GM12801 (cell line): ENCODE results near the gene TRMT61A.

Experiments used
- CTCF ChIP-seq: IDR thresholded peaks from one replicate; pipeline ENCODE4 v1.5.1; 2011; ENCODE audit warnings: control low read depth; ENCODE audit not compliant: insufficient read length; ENCODE audit errors: extremely low read depth

The TRMT61A gene

GRCh38 chr14:103521438-103521950 is 7.5 kb upstream of the TRMT61A start:
- no peak for TF ChIP-seq CTCF

- no peak for TF ChIP-seq CTCF
Measured at GRCh38 chr14:103521951-103522563, 6.9 kb upstream of the TRMT61A start.

- TF ChIP-seq CTCF: no peak
Measured at GRCh38 chr14:103522649-103523574, 6.1 kb upstream of the TRMT61A start, which contains the start of gene CKB. TSS of gene CKB (minus strand) at chr14:103522830. CDS start at chr14:103522493, 337 bp downstream.

DNA sequence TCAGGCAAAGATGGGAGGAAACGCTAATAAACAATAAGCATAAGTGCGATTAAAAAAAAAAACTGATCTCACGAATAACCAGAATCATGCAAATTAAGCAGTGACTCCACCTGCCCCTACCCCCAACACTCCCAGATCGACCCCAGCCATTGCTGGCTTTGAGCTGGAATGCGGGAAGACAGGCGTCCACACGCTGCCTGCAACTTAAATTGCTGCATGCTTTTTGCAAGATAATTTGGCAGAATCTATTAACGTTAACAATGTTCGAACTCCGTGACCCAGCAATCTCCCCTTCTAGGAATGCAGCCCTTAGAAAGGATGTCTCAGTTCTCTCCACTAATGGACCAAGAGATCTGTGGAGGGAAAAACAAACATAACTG is 5.4 kb upstream of the TRMT61A start:
- TF ChIP-seq CTCF: no peak

DNA sequence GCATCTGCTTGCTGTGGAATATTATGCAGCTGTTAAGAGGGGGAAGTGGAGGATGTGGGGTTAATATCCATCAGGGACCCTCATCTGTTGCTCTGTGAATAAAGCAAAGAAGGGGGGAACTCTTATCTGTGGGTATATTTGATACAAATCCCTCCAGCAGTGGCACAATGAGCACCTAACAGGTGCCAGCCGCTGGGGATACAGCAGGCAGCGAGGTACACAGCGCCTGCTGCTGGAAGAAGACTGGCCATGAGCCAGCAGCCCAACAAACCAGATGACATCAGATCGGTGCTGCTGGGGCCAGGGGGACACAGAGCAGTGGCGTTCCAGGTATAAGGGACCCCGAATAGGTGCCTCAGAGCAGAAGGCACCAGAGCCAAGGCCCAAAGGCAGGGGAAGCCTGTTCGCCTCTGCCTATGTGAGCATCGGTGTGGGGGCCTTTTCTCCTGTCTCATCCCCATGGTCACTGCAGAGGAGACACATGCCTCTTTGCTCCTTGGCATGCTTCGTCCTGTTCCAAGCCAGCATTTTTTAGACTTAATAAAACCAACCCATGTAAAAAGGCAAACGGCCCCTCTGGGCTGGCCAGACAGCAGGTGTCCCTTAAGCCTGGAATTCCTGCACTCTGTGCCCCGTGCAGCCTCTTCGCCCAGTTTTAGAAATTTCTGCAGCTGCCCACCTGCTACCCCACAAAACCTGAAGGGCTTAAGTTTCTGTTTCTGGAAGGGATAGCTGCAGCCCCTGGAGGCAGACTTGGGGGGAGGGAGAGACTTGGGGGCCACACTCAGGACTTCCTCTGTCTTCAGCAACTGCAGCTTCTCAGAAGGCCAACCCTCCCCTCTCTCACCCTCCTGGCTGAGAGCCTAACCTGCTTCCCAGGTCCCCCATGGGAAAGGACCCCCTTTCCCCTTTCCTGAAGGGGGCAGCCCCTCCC is 4.7 kb upstream of the TRMT61A start:
- no peak for TF ChIP-seq CTCF

DNA sequence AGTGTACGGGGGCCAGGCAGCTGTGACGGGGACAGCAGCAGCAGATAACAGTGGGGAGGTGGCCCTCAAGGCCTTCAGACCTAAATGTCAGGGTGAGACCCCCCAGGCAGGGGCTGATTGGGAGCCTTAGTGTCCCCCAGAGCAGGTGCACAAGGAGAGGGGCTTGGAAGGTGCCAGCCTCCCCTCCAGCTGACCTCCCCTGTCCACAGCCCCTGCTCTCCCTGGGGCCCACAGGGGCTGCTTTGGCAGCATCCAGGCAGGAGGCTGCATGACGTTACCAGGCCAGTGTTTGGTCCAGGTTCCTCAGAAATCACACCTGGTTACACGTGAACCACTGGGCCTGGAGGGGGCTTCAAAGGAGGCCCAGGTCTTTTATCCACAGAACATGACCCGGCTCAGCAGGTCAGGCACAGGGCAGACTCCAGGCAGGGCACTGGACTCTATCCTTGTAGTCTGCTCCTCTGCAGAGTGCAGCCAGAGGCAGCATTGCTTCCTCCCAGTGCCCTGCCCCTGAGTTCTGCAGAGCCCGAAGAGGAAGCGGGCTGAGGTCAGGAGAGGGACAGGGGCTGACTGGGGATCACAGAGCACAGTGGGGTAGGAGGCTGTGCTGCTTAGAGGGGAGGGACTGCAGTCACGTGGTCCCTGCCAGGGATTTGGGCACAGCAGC is 2.6 kb upstream of the TRMT61A start:
- no peak for TF ChIP-seq CTCF
